ENCODE measurements around the gene KLKB1.
"Not testable (repeated sequence)": the region's sequence is repeated elsewhere in the genome, so short reads cannot be mapped to it uniquely, and the experiment has no call there.

The KLKB1 gene

DNA sequence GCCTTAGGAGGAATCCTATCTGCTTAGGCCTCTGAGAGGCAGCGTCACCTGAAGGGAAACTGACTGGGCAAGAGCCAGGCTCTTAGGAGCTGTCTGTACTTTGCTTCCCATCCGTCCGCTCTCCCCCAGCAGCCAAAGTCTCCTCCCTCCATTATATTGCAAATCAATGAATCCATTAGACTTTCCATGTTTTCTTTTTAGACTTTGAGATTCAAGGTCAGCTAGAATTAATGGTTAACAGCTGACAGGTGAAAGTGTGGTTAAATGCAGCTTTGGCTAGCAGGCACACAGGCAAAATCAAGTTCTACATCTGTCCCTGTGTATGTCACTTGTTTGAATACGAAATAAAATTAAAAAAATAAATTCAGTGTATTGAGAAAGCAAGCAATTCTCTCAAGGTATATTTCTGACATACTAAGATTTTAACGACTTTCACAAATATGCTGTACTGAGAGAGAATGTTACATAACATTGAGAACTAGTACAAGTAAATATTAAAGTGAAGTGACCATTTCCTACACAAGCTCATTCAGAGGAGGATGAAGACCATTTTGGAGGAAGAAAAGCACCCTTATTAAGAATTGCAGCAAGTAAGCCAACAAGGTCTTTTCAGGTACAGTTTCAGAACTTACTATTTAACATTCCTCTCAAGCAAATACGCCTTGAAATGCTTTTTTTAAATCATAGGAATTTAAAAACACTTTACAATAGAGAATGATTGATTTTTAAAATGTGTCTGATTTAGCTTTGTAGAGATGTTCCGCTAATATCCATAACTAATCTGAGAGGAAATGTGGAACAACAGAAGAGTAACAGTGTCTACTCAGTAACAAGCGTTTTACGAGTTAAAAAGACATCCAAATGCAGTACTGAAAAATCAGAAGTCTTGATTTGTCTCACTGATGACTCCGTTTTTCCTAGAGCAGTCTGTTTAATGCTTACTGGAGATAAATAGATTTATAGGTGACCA, 38.7 kb downstream of the KLKB1 start, which contains the start of gene F11:
F11 (plus strand) TSS at position 507 of the 970 bp plus-strand sequence. CDS start 948 bp downstream, outside the sequence.
- no peak for DNase-seq

DNA sequence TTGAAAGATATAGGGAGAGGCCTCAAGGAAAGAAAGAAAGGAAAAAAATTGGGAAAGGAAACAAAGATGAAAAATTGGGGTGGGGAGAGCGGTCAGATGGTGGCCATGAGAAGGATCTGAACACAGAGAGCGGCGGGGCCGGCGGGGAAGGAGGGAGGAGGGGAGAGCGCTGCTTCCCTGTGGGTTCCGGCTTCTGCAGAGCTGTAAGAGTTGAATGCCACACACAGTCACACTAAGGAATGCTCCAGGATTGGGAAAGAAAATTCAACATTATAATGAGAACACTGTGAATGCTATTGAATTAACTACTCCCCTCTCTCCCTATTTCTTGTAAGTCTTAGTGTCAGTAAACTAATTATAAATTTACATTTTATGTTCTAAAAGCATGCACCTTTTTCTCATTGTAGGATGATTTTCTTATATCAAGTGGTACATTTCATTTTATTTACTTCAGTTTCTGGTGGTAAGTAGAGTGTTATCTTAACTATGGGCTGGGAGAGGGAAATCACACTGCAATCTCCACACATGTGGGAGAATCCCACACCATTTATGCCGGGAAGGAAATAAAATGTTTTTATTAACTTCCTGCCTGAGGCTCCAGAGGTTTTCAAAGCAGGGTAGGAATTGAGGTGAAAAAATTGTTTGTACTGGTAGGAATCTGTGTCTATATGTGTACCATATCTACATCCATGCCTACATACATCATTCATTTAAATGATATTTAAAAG, 39.6 kb downstream of the KLKB1 start:
- DNase-seq = no peak

DNA sequence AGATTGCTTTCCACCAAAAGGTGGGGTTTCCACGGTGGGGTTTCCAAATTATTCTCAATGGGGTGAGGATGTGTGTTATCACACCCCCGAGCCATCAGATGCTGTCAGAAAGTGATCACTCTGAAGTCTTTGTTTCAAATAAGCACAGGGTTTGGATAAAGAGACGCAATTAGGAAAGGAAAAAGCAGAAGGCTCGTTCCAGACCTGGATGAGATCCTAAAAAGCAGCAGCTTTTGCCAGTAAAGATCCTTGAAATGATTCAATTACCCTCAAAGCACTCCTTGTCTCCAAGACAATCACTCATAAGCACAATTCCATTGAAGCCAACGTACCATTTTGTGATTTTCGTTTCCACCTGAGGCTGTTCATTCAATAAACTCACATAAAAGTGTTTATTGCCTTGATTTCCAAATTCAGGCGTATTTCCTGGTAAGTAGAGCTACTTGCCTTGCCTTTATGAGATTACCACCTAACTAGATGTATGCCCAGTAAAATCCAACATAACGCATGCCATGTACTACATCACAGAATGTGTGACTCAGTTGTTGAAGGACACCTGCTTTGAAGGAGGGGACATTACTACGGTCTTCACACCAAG, 43.9 kb downstream of the KLKB1 start:
- no peak for DNase-seq

DNA sequence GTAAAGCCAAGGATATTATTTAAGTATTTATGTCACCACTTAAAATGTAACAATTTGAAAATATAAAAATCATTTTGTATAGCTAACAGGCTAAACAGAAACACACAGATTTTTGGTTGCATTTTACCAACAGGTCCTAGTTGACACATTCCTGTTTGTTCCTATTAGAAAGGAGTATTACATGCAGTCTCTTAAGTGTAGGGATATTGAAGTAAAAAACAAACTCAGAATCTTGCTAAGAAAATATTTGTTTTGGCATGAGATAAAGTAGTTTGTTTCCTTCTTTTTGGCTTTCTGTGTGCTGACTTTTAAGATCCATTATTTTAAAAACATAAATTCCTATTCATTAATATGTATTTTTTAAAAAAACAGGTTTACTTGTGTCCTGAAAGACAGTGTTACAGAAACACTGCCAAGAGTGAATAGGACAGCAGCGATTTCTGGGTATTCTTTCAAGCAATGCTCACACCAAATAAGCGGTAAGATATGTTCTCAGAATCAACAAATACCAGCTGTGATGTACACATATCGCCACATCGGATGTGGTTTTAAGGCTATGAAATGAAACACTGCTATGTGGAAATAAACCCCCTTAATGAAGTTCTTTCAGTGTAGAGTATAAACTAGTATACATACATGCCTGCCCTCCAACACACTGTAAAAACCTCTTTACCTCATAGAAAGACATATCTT, 45.5 kb downstream of the KLKB1 start:
- no peak for DNase-seq

DNA sequence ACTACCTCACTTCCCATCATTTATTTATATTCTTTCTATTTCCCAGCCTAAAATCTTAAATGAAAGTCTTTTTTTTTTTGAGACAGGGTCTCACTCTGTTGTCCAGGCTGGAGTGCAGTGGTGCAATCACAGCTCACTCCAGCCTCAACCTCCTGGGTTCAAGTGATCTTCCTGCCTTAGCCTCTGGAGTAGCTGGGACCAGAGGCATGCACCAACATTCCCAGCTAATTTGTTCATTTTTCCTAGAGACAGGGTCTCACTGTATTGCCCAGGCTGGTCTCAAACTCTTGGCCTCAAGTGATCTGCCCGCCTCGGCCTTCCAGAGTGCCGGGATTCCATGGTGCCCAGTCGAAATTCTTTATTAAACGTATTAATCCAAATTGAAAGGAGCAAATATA, 46.1 kb downstream of the KLKB1 start:
- not testable (repeated sequence) for DNase-seq

DNA sequence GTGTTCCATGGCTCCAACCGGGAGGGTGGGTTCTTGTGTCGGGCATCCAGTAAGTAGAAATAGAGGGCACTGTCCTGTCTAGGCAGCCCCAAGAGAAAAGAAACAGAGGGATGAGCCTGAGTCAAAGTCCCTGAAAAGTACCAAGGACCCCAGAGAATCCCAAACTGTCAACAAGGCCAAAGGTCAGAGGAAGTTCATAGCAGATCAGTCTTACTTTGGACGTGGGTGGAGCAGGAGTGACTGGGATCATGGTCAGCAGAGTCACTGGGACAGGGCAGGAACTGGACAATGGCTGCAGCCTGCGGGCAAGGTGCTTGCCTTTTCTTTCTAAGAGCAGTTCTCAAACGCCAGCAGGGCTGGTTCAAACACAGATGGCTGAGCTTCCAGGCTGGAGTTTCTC, 56.0 kb downstream of the KLKB1 start:
- DNase-seq = no peak

DNA sequence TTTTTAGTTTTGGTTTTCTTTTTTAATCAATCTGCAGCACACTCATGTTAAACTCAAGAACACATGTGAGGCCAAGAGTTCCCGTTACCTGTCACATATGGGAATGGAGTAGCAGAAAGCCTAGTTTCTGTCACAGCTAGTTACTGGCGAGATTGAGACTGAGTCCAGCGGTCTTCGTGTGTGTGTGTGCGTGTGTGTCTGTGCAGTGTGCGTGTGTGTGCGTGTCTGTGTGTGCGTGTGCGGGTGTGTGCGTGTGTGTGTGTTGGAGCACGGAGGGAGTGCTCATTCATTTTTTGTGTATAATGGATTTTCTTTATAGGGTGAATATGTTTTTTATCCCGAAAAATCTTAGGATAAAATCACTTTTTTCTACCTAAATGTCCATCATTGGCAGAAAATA, 57.8 kb downstream of the KLKB1 start:
- no peak for DNase-seq

DNA sequence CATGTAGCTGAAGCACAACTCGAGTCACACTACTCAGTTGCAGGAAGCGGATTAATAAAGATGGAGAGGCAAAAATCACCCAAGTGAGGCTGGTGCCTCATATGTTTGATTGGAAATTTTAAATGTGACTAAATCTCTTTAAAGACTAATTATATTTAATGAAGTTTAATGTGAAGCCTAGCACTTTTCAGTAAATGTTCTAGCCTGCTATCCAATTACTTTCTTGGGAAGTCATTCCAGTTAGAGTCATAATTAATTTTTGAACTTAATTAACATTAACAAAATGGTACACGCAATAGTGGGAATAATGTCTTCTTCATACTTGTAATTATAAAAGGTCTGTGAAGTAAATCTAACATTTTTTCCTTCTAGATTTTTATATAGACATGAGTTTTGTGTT, 59.3 kb downstream of the KLKB1 start:
- no peak for DNase-seq

DNA sequence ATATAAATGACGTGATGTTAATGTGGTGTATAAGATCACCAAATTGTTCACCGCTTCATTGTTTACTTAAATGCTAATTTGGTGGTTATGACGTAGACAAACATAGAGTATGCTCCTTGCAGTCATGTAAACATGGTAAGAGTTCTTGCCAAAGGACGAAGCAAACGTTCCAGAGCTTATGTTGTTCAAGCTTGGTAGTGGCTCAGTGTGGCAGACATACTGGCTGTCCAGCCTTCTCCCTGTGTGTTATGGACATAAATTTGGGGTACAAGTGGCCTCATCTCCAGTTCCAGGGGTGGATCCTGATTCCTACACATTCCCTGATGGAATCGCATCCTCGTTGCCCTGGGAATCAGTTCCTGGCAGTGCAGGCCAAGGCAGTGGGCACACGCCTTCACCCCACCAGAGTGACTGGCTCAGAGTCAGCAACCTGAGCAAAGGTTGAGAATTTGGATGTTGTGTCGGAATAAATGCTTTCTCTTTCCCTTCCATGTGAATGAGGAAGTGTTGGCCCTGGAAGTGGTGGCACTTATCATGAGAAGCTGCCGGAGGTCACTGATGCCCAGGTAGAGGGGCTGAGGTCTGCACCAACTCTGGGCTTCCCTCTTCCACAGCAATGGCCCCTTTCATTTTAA, 64.1 kb downstream of the KLKB1 start:
- no peak for DNase-seq

DNA sequence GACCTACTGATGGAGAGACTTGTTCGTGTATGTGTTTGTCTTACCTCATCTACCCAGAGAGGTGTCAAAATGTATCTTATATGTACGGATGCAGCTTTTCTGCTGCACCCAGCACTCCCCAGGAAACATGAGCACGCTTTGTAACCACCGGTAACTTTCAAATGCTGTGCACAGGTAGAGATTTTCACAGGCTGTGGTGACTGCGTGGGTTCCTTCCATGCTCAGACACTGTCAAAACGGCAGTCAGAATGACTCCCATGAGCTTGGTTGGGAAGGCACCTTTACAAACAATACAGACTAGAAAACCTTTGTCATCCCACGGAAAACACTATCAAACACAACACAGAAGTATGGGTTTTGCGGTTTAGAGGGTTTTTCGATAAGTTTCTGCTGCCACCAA, 66.9 kb downstream of the KLKB1 start:
- no peak for DNase-seq

DNA sequence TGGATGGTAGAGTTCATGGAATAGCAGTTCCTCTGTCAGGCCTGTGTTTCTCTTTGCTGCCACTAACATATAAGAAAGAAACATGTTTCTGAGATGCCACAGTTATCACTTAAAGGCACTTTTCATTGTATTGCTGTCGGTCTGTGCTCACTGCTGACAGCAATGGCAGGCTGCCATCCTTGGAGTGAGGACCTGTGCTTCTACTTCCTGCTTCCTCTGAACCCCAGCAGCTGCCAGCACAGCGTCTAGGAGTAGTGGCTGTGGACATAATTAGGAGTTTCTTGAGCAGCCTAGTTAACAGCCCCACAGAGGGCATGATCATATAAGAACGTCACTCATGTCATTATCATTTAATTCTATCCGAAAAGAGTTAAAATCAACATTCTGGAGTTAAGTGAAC, 69.2 kb downstream of the KLKB1 start:
- no peak for DNase-seq

DNA sequence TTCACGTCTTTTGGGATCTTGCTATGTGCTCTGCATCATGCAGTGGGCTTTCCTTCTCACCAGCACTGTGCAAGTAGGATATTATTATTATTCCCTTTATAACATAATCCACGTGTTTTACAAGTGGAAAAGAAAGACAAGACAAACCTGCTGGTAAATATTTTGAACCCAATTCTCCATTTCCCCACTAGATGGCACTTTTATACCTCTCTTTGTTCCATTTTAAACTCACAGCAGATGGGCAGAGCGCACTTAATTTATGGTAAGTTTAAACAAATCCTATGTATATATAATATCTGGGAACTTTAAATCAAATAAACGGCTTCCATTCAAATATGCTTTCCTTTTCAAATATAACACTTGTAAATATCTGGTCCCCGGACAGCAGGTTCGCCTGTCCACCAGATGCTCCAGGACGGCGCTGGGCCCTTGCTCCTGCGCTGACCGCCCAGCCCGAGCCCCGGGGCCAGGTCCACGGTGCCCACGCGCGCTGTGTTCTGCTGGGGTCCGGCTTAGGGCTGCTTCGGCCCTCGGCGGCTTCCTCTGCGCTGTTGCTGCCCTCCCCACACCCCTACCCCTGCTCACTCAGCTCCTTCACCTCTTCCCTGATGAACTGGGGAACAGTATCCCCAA, 69.8 kb downstream of the KLKB1 start:
- no peak for DNase-seq

DNA sequence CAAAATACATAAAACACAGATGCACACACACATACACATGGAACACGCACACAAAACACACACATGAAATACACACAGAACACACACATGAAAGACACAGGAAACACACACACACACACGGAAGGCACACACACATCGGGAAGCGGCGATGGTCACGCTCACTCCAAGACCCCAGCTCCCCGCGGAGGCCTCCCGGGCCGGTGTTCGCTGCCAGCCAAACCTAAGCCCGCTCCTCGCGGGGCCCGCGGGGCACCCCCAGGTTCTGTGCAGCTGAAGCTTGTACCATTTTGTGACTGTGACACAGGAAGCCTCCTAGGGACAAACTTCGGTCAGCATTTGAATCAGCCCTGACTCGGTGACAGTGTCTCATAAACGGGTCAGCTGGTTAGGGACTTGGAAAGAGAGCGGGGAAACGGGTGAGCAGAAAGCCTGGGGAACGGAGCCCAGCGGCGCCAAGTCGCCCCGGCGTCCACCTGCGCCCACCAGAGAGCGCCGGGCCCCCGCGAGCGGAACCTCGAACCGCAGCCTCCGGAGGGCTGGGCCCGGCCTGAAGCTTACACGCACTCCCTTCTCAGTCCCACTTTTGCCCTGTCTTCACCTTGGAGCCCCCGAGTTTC, 70.8 kb downstream of the KLKB1 start:
- no peak for DNase-seq

DNA sequence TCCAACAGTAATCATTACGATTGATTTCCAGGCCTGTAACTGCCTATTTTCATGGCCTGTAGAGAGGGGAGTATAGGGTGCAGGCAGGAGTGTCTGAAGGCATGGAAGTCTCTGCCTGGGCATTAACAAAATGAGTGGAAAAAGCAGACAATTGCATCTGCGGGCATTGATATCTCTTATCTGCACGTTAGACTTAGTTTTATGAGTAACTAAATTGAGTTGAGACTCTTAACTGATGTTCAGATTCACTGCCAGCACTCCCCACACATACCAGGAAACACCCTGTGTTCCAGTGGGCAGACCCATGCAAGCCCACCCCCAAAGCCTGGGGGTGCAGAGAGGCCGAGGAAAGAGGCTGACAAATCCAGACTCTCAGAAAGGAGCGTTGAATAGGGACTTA, 72.0 kb downstream of the KLKB1 start:
- no peak for DNase-seq

DNA sequence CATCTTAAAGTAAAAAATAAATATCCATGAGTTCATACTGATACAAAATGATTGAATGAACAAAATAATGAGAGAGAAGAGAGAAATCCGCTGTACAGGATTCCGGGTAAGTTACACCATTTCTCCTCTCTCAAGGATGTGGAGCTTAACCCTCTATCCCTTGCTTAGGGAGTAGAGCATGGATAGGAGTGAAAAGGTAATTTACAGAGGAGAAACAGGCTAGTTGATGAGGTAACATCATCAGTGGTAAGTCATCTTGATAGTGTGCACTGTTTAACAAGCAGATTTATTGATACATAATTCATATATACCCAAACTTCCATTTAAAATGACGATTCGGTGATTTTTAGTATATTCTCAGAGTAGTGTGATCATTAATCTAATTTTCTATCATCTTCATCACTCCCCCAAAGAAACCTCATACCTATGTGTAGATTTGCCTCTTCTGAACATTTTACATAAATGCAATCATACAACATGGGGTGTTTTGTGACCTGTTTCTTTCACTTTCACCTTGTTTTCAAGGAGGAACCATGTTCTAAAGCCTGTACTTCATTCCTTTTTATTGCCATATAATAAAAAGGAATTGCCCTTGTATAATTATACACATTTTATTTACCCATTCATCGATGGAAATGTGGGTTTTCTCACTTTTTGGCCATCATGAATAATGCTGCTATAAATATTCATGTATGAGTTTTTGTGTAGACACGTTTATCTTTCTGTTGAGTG, 73.5 kb downstream of the KLKB1 start:
- no peak for DNase-seq

DNA sequence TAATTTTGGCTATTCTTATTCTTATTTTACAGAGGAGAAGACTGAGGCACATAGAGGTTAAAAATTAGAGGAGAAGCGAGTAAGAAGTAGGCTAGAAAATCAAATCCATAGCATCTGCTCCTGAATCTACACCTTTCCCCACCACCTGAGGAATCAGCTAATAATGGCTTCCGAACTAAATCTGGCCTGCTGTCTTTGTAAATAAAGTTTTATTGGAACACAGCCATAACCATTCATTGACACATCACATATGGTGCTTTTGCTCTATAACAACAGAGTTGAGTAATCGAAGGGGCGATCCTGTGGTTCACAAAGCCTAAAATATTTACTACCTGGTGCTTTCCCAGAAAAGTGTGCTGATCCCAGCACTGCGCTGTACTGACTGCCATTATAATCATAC, 76.9 kb downstream of the KLKB1 start:
- DNase-seq = no peak

DNA sequence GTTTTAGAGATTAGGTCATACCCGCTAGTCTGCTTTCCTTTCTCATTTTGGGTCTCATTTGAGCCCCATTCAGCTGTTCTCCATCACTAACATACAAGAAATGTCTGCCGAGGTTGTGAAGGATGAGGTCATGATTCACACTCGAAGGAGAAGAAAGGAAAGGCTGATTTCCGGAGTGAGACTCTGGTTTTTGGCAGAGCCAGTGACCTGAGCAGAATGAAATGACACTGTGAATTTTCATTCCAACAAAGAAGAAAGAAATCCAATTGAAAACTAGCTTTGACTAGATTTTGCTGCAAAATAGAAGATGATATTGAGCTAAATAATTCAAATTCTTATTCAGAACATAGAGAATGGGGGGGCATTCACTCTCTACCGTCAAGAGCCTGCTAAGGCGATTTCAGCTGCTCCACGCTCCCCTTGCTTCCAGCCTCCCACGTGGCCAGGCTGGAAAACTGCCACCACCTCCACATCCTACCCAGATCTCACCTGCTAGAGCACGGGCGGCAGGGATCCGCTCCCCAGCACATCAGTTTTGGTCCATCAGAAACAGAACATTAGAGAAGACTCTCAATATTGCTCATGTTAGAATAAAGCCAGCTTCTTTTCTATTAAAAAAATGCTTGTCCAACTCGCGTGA, 77.7 kb downstream of the KLKB1 start:
- DNase-seq = no peak

DNA sequence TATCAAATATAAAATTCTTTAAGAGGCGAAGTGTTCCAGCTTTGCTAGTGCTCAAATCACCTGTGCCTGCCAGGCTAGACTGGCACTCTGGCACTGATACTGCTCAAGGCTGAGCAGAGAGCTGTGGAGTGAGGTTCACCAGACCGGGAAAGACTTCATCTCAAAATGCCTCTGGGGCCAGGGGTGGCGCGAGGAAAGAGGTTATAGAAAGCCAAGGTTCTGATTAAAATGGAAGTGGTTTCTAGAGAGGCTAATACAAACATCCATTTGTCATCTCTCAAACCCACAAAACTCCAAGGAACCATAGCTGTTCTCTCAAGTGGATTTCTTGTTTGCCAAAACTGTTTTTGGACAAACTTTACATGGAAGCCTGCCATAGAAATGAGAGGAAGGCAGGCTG, 80.2 kb downstream of the KLKB1 start:
- DNase-seq = no peak

DNA sequence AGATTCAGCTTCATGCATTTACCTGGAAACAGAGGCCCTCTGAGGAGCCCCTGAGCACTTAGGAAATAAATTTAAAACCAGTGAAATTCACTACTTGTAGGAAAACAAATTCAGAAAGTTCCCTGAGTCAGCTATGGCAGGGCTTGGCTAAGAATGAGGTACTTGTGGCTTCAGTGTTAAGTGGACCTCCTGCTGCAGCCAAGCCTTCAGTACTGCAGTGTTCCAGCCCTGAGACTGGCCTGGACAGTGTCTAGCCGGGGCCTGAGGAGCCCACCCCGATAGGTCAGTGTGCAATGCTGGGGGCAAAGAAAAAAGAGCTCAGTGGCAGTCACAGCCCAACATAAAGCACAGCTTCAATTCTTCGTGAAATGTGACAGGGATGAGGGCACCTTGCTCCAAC, 80.6 kb downstream of the KLKB1 start:
- DNase-seq = no peak

Measured in stimulated activated CD4-positive, alpha-beta T cell treated with anti-CD3 and anti-CD28 coated beads, Interleukin-4, amount 100 ng/mL, for 24 hours (primary cell).